Measurements from ENCODE around the gene PSME3. TPM values are rescaled to one million over a fixed set of nuclear protein-coding genes. Genes with fewer than 3 reads are reported as not detected.
A peak's percentile ranks its signal among the peaks of the same experiment; 100 is the strongest.

Gene PSME3
- total RNA-seq, 1 donor from 2014 or later = 108 TPM

DNA sequence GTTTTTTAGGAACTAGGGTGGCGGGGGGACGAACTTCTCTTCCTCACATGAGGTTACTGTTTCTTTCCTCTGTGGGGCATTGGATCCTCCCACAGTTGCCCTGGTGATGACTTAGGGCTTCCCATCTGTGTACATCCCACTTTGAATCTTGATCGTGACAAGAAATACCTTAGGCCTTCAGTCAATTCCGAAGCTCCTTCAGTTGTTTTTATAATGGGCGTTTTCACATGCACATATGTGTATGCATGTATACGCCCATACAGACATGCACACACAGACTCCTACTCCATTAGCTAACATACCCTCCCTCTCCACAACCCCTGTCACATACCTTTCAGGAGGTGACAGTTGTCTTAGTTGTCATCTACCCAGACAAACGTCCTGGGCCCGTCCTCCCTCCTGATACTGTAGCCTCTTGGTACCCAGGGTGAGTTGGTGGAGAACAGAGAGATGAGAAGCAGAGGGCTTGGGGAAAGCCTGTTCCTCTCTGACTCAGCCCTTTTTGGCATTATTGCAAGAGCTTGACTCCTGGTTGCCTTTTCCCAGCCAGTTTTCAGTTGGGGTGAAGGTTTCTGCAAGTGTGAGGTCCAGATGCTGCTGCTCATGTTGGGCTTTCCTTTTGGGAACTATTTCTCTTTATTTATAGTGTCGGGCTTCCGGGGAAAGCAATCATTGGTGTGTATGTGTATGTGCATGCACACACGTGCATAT is 8.9 kb downstream of the PSME3 start:
- Histone ChIP-seq H4K20me1 (ENCODE audit: low read depth) (no peaks in the 10 kb centered on the region), H3K9ac (no peak overlapping the region), H2AFZ (replicated peaks) (no peak overlapping the region), H3F3A (ENCODE audit: low read depth) (peaks cover 22% of the 10 kb centered on the region), H3K27me3 (no peaks in the 10 kb centered on the region), H3K79me2 (ENCODE audit: low read depth) (no peaks in the 10 kb centered on the region), H3K4me2 (no peak overlapping the region), H3K9me3 (ENCODE audit: low read depth) (no peaks in the 10 kb centered on the region), H3K4me1 (no peaks in the 10 kb centered on the region), H3K4me3 (no peak overlapping the region), H3K36me3 (no peaks in the 10 kb centered on the region), H3K27ac (no peak overlapping the region)
- Mint-ChIP-seq H3K4me3 (no peak overlapping the region), H3K27me3 (ENCODE audit: insufficient read depth, low read depth) (peaks cover 2% of the 10 kb centered on the region), H3K9me3 (no peaks in the 10 kb centered on the region), H3K36me3 (peaks cover 20% of the 10 kb centered on the region), H3K27ac (no peak overlapping the region), H3K4me1 (no peaks in the 10 kb centered on the region)
- DNase-seq (ENCODE audit: low spot score) = no peak
- TF ChIP-seq EZH2 (IDR thresholded peaks at IDR 0.05) (no peak), EZH2phosphoT487 (IDR thresholded peaks at IDR 0.05) (no peak)
- TF ChIP-seq, protein P1, sequence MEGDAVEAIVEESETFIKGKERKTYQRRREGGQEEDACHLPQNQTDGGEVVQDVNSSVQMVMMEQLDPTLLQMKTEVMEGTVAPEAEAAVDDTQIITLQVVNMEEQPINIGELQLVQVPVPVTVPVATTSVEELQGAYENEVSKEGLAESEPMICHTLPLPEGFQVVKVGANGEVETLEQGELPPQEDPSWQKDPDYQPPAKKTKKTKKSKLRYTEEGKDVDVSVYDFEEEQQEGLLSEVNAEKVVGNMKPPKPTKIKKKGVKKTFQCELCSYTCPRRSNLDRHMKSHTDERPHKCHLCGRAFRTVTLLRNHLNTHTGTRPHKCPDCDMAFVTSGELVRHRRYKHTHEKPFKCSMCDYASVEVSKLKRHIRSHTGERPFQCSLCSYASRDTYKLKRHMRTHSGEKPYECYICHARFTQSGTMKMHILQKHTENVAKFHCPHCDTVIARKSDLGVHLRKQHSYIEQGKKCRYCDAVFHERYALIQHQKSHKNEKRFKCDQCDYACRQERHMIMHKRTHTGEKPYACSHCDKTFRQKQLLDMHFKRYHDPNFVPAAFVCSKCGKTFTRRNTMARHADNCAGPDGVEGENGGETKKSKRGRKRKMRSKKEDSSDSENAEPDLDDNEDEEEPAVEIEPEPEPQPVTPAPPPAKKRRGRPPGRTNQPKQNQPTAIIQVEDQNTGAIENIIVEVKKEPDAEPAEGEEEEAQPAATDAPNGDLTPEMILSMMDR (IDR thresholded peaks at IDR 0.05) = no peak

DNA sequence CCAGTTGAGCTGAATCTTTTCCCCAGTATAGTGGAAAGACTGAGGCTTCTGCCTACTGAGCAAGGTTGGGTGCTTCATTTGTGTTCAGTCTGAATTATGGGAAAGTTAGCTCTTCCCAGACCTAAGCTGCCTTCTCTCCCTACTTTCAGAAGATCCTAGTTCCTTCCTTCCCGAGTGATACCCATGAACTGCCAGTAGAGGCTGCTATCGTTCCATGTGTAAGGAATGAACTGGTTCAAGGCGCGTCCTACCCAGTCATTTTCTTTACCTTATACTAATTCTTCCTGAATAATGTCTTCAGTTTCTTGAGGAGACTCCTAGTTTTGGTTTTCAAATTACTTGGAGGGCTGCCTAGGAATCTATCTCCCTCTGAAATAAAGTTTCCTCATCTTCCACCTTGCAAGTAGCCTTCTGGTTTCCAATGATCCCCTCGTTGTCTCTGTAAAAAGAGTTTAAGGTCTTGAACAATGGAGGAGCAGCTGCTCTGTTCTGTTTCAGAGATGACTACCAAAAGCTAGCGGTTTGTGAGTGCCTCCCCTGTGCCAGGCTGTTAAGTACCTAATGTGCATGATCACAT is 10.2 kb downstream of the PSME3 start:
- H3K9ac ChIP-seq = no peak overlapping the region
- H4K20me1 ChIP-seq (ENCODE audit: low read depth) = no peaks in the 10 kb centered on the region
- no peak overlapping the region for H2AFZ ChIP-seq (replicated peaks)
- H3K9me3 Mint-ChIP-seq = no peaks in the 10 kb centered on the region
- H3K79me2 ChIP-seq (ENCODE audit: low read depth) = no peaks in the 10 kb centered on the region
- no peaks in the 10 kb centered on the region for H3K4me1 ChIP-seq
- DNase-seq (ENCODE audit: low spot score) = peak; percentile 72
- no peak overlapping the region for H3K27ac Mint-ChIP-seq
- H3K36me3 Mint-ChIP-seq = peaks cover 15% of the 10 kb centered on the region
- no peak overlapping the region for H3K4me3 ChIP-seq
- H3K27me3 ChIP-seq = no peaks in the 10 kb centered on the region
- H3F3A ChIP-seq (ENCODE audit: low read depth) = peaks cover 22% of the 10 kb centered on the region
- TF ChIP-seq EZH2 (IDR thresholded peaks at IDR 0.05) = no peak
- TF ChIP-seq, protein P1 (IDR thresholded peaks at IDR 0.05) = peak; percentile 97
- H3K36me3 ChIP-seq = no peaks in the 10 kb centered on the region
- H3K4me3 Mint-ChIP-seq = no peak overlapping the region
- peaks cover 2% of the 10 kb centered on the region for H3K27me3 Mint-ChIP-seq (ENCODE audit: insufficient read depth, low read depth)
- H3K4me2 ChIP-seq = no peak overlapping the region
- H3K27ac ChIP-seq = no peak overlapping the region
- H3K4me1 Mint-ChIP-seq = no peaks in the 10 kb centered on the region
- no peaks in the 10 kb centered on the region for H3K9me3 ChIP-seq (ENCODE audit: low read depth)

DNA sequence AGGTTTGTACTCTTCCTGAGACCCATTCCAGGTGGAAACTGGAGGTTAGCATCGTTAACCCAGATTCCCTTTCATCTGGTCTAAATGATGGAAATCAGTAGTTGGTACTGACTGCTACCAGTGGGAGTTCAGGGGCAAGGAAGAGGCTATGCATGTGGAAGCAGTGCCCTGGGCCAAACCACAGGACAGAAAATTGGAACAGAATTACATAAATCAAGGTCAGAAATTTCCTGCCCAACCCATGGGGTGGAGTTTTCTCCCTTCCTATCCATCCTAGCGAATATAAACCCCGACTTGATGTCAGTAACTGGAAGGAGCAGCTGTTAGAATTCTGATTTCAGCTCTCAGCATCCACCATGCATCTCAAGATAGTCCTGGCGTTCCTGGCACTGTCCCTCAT is 11.1 kb downstream of the PSME3 start, which contains the start of gene AOC2:
AOC2 (plus strand) TSS at position 310 of the 400 bp plus-strand sequence; CDS start at position 357, 47 bp downstream.
- Histone ChIP-seq H3K4me3 (no peak within 1 kb of the TSS), H3K27me3 (no peaks in the 10 kb centered on the region), H3K79me2 (ENCODE audit: low read depth) (no peaks in the 10 kb centered on the region), H3K4me1 (no peaks in the 10 kb centered on the region), H3K4me2 (no peak within 1 kb of the TSS), H2AFZ (replicated peaks) (no peak within 1 kb of the TSS), H3K36me3 (no peaks in the 10 kb centered on the region), H3K9me3 (ENCODE audit: low read depth) (no peaks in the 10 kb centered on the region), H3F3A (ENCODE audit: low read depth) (peaks cover 22% of the 10 kb centered on the region), H3K27ac (no peak within 1 kb of the TSS), H3K9ac (no peak within 1 kb of the TSS), H4K20me1 (ENCODE audit: low read depth) (no peaks in the 10 kb centered on the region)
- no peak for DNase-seq (ENCODE audit: low spot score)
- TF ChIP-seq EZH2 (IDR thresholded peaks at IDR 0.05) = no peak
- no peak for TF ChIP-seq EZH2phosphoT487 (IDR thresholded peaks at IDR 0.05)
- TF ChIP-seq, protein P1 (IDR thresholded peaks at IDR 0.05) = no peak
- Mint-ChIP-seq H3K4me3 (no peak within 1 kb of the TSS), H3K9me3 (no peaks in the 10 kb centered on the region), H3K4me1 (no peaks in the 10 kb centered on the region), H3K27me3 (ENCODE audit: insufficient read depth, low read depth) (peaks cover 2% of the 10 kb centered on the region), H3K27ac (no peak within 1 kb of the TSS), H3K36me3 (peaks cover 8% of the 10 kb centered on the region)
